ENCODE data around the gene PIGU.

Gene PIGU

DNA sequence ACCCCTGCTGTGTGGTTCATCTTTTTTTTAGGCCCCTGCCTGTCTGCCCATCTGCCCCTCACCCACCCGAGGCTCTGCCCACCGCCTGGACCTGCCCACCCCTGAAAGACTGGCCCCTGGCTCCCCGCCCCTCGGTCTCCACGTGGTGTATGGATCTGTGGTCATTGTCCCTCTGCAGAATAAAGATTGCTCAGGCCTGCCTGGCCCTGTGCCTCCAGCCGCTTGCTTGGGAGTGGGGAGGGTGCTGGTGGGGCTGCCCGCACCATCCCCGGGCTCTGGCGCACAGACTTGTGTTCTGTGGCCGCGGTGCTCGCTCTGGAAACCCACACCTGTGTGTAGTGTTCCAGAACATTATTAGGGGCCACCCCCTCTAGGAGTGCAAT is 116.8 kb downstream of the PIGU start:
- DNase-seq (ENCODE audit: low read depth), result no peak
- TF ChIP-seq, protein P1, sequence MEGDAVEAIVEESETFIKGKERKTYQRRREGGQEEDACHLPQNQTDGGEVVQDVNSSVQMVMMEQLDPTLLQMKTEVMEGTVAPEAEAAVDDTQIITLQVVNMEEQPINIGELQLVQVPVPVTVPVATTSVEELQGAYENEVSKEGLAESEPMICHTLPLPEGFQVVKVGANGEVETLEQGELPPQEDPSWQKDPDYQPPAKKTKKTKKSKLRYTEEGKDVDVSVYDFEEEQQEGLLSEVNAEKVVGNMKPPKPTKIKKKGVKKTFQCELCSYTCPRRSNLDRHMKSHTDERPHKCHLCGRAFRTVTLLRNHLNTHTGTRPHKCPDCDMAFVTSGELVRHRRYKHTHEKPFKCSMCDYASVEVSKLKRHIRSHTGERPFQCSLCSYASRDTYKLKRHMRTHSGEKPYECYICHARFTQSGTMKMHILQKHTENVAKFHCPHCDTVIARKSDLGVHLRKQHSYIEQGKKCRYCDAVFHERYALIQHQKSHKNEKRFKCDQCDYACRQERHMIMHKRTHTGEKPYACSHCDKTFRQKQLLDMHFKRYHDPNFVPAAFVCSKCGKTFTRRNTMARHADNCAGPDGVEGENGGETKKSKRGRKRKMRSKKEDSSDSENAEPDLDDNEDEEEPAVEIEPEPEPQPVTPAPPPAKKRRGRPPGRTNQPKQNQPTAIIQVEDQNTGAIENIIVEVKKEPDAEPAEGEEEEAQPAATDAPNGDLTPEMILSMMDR (conservative IDR thresholded peaks at IDR 0.05; ENCODE audit: low read depth, low read length), result no peak
- H3K4me3 ChIP-seq (ENCODE audit: low read length), result no peak overlapping the region

DNA sequence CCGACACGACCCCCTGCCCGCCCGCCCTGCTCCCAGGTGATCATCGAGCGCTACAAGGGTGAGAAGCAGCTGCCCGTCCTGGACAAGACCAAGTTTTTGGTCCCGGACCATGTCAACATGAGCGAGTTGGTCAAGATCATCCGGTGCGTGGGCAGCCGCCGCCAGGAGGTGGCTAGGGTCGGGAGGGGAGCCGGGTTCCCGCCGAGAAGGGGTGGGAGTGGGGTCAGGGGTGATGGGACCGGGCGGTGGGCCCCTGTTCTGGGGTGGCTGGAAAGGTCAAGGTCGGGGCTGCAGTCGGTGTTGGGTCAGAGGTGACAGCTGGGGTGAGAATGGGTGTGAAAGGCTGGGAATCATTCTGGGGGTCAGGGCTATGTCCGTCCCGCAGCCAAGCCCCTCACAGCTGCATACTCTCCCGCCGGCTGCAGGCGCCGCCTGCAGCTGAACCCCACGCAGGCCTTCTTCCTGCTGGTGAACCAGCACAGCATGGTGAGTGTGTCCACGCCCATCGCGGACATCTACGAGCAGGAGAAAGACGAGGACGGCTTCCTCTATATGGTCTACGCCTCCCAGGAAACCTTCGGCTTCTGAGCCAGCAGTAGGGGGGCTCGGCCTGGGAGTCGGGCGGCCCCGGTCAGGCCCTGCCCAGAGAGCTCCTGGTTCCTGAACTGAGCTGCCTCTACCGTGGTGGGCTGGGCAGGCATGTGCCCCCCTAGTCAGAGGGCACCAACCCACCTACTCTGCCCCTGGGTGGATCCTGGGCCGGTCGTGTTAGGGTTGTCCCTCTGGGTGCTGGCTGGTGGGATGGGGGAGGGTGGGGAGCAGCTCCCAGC is 117.4 kb downstream of the PIGU start:
- TF ChIP-seq, protein P1 (conservative IDR thresholded peaks at IDR 0.05; ENCODE audit: low read depth, low read length), result no peak
- peak overlapping the region; percentile 81 for H3K4me3 ChIP-seq (ENCODE audit: low read length)

DNA sequence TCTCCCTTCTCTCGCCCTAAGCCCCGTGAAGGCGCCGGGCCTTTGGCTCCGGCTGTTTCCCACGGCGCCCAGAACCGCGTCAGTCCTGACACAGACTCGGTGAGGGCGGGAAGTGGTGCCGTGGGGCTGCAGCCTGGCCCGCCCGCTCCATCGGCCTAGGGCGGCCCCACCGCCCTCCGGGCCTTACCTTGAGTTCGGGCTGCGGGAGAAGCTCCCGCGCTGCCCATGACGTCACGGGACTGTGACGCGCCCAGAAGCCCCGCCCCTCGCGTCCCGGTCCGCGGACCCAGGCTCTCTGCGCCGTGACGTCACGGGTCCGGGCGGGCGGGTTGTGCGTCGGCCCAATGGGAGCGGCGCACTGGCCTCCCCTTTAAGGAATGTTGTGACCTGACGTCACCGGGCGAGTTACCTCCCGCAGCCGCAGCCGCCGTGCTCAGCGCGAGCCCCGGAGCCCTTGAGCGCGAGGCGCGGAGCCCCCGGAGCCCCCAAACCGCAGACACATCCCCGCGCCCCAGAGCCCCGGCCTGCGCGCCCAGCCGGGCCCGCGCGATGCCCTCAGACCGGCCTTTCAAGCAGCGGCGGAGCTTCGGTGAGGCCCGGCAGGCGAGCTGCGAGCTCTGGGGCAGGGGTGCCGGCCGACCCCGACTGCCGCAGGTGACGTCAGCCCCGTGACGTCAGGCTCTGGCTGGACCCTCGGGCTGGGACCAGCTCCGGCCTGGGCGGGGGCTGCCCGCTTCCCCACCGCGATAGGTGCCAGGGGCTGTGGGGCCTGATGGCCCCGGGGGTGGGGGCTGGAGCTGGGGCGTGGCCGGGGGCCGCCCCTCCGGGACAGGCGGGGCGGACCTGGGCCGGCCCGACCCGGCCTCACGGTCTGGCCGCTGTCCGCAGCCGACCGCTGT is 118.3 kb downstream of the PIGU start, which contains the start of gene MAP1LC3A:
MAP1LC3A (plus strand) TSS at position 399 of the 899 bp plus-strand sequence; CDS start at position 550, 151 bp downstream.
- TF ChIP-seq, protein P1 (conservative IDR thresholded peaks at IDR 0.05; ENCODE audit: low read depth, low read length), result no peak
- peak within 1 kb of the TSS; percentile 81 for H3K4me3 ChIP-seq (ENCODE audit: low read length)
- peak; percentile 67 for DNase-seq (ENCODE audit: low read depth)

More for the DNA sequence above, 117.4 kb downstream of the PIGU start:
- no peak for DNase-seq (ENCODE audit: low read depth)

DNA sequence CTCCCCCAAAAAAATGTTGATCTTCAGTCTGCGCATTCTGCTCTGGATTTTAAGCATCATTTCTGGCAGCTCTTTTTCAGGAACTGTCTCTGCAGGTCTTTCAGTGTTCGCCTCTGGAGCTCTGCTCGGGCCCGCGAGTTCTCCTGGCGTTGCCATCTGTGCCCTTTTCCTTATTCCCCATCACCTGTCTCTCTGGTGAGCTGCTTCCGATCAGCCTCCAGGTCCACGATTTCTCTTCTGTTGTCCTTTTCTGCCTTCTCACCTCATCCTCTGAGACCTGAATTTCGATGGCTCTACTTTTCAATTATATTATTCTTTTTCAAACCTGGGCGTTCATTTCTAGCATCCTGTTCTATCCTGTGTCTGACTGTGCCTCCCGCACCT is 119.0 kb downstream of the PIGU start:
- DNase-seq (ENCODE audit: low read depth), result no peak
- TF ChIP-seq, protein P1 (conservative IDR thresholded peaks at IDR 0.05; ENCODE audit: low read depth, low read length), result no peak
- peak overlapping the region; percentile 81 for H3K4me3 ChIP-seq (ENCODE audit: low read length)

DNA sequence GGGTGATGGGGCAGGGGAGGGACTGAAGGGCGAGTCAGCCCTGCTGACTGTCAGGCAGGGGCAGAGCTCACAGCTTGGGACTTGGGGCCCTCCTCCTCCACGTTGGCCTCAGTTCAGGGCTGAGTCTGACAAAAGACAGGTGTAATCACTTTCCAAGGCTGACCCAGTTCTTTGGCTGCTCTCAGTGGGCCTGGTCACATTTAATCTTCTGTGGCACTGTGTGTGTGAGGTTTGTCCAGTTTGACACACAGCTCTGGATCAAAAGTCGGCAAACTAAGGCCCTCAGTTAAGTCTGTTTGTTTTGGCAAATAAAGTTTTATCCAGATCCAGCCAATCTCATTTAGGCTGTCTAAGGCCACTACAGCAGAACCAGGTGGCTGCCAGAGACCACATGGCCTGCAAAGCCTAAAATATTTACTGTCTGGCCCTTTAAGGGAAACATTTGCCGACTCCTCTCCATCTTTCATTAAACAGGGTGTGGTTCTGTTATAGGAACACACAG is 123.5 kb downstream of the PIGU start:
- DNase-seq (ENCODE audit: low read depth), result no peak
- TF ChIP-seq, protein P1 (conservative IDR thresholded peaks at IDR 0.05; ENCODE audit: low read depth, low read length), result no peak
- H3K4me3 ChIP-seq (ENCODE audit: low read length), result no peak overlapping the region

DNA sequence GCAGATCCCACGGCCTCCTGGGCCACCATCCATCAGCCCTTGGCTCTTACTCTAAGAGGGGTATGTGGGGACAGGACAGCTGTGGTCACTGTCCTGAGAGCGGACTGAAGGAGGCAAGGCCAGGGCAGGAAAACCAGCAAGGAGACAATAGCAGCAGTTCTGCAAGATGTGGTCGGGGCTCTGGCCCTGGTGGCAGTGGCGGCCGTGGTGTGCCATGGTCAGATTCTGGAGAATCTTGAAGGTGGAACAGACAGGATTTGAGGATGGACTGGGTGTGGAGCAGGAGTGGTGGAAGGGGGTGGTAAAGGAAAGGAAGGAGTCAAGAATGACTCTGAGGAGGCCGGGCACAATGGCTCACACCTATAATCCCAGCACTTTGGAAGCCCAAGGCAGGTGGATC is 124.3 kb downstream of the PIGU start:
- no peak for DNase-seq (ENCODE audit: low read depth)
- no peak overlapping the region for H3K4me3 ChIP-seq (ENCODE audit: low read length)
- TF ChIP-seq, protein P1 (conservative IDR thresholded peaks at IDR 0.05; ENCODE audit: low read depth, low read length), result no peak

Measured in retinal pigment epithelial cell (primary cell).